IPS DF 19.7 (cell line): ENCODE results near the gene LUZP2.

Experiments used
- DNase-seq: peaks from one replicate; pipeline ENCODE4 v3.0.0-alpha.2; 2013; ENCODE audit warnings: low read depth, low spot score

LUZP2 gene

DNA sequence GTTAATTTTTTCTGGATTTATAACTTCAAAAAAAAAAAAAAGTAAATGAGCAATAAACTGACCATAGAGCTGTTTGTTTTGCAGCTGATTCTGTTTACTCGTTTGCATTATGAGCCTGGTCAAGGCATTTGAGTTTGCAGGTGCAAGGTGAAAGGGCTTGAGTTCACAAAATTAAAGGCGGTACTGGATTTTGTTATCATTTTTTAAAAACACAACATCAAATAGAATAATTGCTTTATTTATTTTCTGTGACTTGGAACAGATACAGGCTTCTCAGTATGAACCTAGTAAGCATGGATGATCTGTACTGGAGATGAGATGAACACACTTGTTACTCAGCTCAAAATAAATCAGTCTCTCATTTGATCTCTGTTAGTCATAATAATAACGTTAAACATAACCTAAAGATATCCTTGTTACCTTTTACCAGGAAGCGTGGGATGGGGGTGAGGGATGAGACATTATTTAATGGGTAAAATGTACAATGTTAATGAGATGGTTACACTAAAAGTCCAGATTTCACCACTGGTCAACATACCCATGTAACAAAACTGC lies 137.8 kb downstream of the LUZP2 start:
- DNase-seq = no peak

GRCh38 chr11:24635588-24636290 lies 138.9 kb downstream of the LUZP2 start:
- DNase-seq = no peak

DNA sequence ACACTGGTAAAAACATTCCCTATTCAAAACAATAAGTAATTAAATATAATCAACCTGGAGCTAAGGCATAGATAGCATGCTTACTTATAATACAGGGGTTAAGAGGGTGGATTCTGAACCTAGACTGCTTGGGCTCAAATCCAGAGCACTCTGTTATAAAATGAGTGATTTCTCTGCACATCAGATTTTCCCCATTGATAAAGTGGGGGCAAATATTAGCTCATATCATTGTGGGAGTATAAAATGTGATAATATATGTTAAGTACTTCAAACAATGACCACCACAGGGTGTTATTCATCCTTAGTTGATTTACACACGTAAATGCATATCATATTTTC lies 139.4 kb downstream of the LUZP2 start:
- DNase-seq = no peak

- DNase-seq = no peak
Measured at GRCh38 chr11:24637520-24637919, 140.7 kb downstream of the LUZP2 start.

DNA sequence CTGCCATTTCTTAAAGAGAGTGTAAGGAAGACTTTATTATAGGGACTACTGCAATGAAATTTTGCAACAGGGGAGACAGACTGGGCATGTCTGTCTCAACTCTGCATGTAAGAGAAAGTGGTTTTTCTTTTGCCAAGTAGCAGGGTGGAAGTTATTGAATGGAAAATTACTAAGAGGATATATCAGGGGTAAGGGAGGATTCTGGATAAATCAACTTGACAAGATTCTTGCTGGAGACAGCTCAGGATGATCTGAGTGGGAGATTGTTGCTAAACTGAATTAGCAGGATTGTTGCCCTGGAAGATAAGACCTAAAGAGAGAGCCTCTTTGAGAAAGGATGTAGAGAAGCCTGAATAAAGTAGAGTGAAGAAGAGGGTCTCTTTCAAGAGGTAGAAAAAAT lies 145.8 kb downstream of the LUZP2 start:
- no peak for DNase-seq

GRCh38 chr11:24645563-24645962 lies 148.7 kb downstream of the LUZP2 start:
- no peak for DNase-seq

GRCh38 chr11:24651873-24652272 lies 155.0 kb downstream of the LUZP2 start:
- DNase-seq = no peak

DNA sequence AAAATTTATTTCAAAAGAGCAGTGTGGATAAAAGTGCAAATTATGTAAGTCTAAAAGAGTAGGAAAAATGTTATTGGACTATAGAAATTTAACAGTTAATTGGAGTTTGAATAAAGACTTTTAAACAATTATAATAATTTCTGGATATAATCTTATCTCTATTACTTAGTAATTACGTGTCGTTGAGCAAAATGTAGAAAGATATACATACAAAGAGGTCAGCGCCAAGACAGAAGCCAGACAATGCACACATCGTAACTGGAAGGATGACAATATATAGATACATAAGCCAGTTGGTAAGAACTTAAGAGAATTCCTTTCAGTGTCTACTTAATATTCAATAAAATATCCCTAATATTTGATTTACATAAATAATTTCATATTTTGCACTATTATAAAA lies 157.0 kb downstream of the LUZP2 start:
- no peak for DNase-seq

- no peak for DNase-seq
Measured at GRCh38 chr11:24661331-24661730, 164.5 kb downstream of the LUZP2 start.

DNA sequence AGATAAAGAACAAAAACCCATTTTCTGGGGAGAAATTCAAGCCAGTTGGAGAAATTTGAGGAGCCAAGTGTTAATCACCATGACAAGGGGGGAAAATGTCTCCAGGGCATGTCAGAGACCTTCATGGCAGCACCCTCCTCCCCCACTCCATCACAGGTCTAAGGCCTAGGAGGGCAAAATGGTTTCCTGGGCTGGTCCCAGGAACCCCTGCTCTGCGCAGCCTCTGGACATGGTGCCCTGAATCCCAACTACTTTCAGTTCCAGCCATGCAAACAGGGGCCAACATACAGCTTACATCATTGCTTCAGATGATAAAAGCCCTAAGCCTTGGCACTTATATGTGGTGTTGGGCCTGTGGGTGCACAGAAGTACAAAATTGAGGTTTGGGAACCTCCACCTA lies 167.5 kb downstream of the LUZP2 start:
- DNase-seq = no peak

GRCh38 chr11:24667353-24667968 lies 170.6 kb downstream of the LUZP2 start:
- no peak for DNase-seq

GRCh38 chr11:24678703-24679348 lies 182.0 kb downstream of the LUZP2 start:
- DNase-seq = no peak

- DNase-seq = peak; percentile 33
Measured at GRCh38 chr11:24679821-24680351, 183.0 kb downstream of the LUZP2 start.

- DNase-seq = no peak
Measured at GRCh38 chr11:24683583-24683982, 186.7 kb downstream of the LUZP2 start.

GRCh38 chr11:24685821-24686220 lies 189.0 kb downstream of the LUZP2 start:
- no peak for DNase-seq

DNA sequence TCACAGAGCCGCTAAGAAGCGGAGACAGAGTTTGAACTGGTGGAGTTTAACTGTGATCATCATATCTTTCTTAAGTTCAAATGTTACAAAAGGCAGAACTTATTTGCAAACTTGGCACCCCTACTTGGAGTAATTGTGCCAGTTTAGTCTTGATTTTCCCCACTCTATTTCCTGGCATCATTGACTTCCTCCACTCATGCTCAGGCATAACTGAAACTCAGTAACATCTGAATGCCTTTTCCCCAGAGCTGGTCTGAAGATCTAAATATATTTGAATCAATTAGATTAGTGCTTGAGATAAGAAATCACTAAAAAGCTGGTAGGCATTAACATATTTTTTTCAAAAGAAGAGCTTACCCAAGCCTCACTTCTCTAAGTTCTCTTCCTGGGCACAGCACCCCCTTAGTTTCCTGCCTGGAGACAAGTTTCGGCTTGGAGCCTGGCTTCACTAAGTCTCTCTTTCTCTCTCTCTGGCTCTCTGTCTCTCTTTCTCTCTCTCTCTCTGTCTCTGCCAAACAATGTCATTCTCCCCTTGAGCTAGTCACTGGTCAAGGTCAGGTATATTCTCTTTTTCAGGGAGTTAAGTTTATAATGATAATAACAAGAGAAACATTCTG lies 190.8 kb downstream of the LUZP2 start:
- no peak for DNase-seq

GRCh38 chr11:24688981-24689380 lies 192.1 kb downstream of the LUZP2 start:
- no peak for DNase-seq

DNA sequence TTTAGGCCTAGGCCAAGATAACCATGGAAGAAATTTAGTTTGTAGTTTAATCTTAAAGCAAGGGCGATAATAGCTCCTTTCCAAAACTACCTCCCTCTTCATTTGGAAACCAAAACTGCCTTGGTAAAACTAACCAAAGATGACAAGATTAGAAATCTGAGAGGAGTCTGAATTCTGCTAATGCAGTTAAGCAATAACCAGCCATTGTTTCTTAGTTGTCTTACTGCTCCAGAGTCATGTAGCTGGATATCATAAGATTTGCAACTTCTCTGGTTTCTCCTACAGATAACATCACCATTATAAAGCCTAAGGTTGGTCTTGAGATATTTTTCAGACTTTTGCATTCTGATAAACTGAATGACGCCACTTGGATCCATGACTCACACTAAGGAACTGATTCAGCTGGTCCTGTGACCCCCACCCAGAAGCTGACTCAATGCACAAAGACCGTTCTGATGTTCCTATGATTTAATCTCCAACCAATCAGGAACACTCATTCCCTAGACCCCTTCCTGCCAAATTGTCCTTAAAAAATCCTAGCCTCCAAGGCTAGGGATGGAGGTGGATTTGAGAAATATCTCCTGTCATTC lies 200.8 kb downstream of the LUZP2 start:
- DNase-seq = no peak

DNA sequence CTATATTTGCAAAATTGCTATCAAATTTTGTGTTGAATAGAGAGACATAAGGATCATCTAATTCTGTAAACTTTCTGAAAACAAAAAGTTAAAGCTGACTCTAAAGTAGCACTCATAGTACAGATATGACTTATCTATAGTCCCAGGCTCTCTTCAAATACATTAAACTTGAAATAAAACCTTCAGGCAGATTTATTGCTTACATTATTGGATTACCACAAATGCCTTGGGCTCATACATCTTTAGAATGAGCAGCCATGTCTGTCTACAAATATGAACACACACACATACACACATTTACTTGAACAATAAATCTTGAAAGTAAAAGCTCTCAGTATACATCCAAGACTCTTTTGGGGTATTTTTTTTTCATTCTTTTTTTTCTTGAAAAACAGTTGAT lies 207.9 kb downstream of the LUZP2 start:
- DNase-seq = no peak

GRCh38 chr11:24705474-24705873 lies 208.6 kb downstream of the LUZP2 start:
- no peak for DNase-seq

DNA sequence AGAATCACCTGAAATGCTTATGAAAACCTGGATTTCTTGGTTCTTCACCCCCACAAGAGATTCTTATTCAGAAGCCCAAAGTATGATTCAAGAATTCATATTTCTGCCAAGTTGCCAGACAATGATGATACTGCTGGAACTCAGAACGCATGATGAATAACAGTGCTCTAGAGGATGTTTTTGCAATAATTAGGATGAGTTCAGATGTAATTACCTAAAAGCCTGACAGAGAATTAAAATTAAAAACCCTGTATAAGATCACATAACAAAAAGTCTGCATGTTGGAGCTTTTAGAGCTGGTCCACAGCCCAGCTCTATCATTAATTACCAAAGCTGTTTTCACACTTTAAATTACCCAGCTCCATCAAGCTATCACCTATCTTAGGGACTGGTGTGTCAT lies 211.8 kb downstream of the LUZP2 start:
- no peak for DNase-seq
